ENCODE measurements around the gene TIMP3. TPM values are rescaled to one million over a fixed set of nuclear protein-coding genes. Genes with fewer than 3 reads are reported as not detected.

Gene TIMP3
- total and polyA plus RNA-seq, 2 donors (not counting 3 experiments of a cell fraction or from before 2014, with no cell fraction given) = 0.22 to 2.0 TPM

GRCh38 chr22:32791056-32791455 is 10.4 kb upstream of the TIMP3 start:
- CTCF ChIA-PET = no interaction called here
- H3K27ac ChIP-seq (ENCODE audit: insufficient read depth, low read depth, low read length) = no peak overlapping the region
- no peak for DNase-seq (ENCODE audit: low read depth, low spot score)
- no peaks in the 10 kb centered on the region for H3K27me3 ChIP-seq (ENCODE audit: control insufficient read depth in 2 of 2, insufficient read depth in 2 of 2, low read length in 2 of 2)
- H4K20me1 ChIP-seq (replicated peaks; ENCODE audit: control insufficient read depth, extremely low read depth, insufficient read depth, low read length) = no peaks in the 10 kb centered on the region
- no peaks in the 10 kb centered on the region for H3K36me3 ChIP-seq (ENCODE audit: control insufficient read depth in 2 of 2, extremely low read depth in 1 of 2, insufficient read depth in 2 of 2, low read length in 2 of 2)
- H3K9me1 ChIP-seq (replicated peaks; ENCODE audit: control insufficient read depth, extremely low read depth, insufficient read depth, low read length) = no peaks in the 10 kb centered on the region
- no peak overlapping the region for H2AFZ ChIP-seq (ENCODE audit: low read depth, low read length)
- TF ChIP-seq POLR2A (IDR thresholded peaks at IDR 0.05; ENCODE audit: low read depth, low read length) (no peak), MYC (IDR thresholded peaks at IDR 0.05; ENCODE audit: low read depth, low read length) (no peak), GATA2 (IDR thresholded peaks at IDR 0.05; ENCODE audit: insufficient read depth, insufficient read length, low read depth, low read length) (no peak)
- BruUV-seq (replicated peaks) = no TSS peak
- intact Hi-C loops (cut with micrococcal nuclease) = no loop called here
- H3K79me2 ChIP-seq (ENCODE audit: control insufficient read depth, insufficient read depth, low read length) = no peaks in the 10 kb centered on the region
- no peak for FAIRE-seq
- no peak overlapping the region for H3K4me2 ChIP-seq (ENCODE audit: insufficient read depth, low read length)
- dilution Hi-C loops (cut with MboI; ENCODE audit: extremely low pct_ligation_motif_present, low sequenced_read_pairs) = no loop called here
- H3K4me1 ChIP-seq (ENCODE audit: control insufficient read depth, extremely low read depth, insufficient read depth, low read length) = no peaks in the 10 kb centered on the region
- no peak overlapping the region for H3K9ac ChIP-seq (replicated peaks; ENCODE audit: extremely low read depth, insufficient read depth, low read length)
- no peaks in the 10 kb centered on the region for H3K9me3 ChIP-seq (replicated peaks; ENCODE audit: control insufficient read depth, insufficient read depth, low read length)
- POLR2A ChIA-PET = no interaction called here
- H3K4me3 ChIP-seq (replicated peaks in 1 of 3; ENCODE audit: insufficient read depth in 1 of 3, low read depth in 1 of 3, low read length in 3 of 3) = no peak overlapping the region

GRCh38 chr22:32791485-32791884 is 10.0 kb upstream of the TIMP3 start:
- DNase-seq (ENCODE audit: low read depth, low spot score) (no peak), FAIRE-seq (no peak)
- no peak overlapping the region for H3K27ac ChIP-seq (ENCODE audit: insufficient read depth, low read depth, low read length)
- ChIA-PET POLR2A (no interaction called here), CTCF (no interaction called here)
- no peaks in the 10 kb centered on the region for H3K9me3 ChIP-seq (replicated peaks; ENCODE audit: control insufficient read depth, insufficient read depth, low read length)
- no peak overlapping the region for H2AFZ ChIP-seq (ENCODE audit: low read depth, low read length)
- H3K4me1 ChIP-seq (ENCODE audit: control insufficient read depth, extremely low read depth, insufficient read depth, low read length) = no peaks in the 10 kb centered on the region
- intact Hi-C loops (cut with micrococcal nuclease) = no loop called here
- dilution Hi-C loops (cut with MboI; ENCODE audit: extremely low pct_ligation_motif_present, low sequenced_read_pairs) = no loop called here
- no peaks in the 10 kb centered on the region for H3K27me3 ChIP-seq (ENCODE audit: control insufficient read depth in 2 of 2, insufficient read depth in 2 of 2, low read length in 2 of 2)
- no peaks in the 10 kb centered on the region for H3K9me1 ChIP-seq (replicated peaks; ENCODE audit: control insufficient read depth, extremely low read depth, insufficient read depth, low read length)
- no peak overlapping the region for H3K4me2 ChIP-seq (ENCODE audit: insufficient read depth, low read length)
- no peaks in the 10 kb centered on the region for H3K79me2 ChIP-seq (ENCODE audit: control insufficient read depth, insufficient read depth, low read length)
- H3K4me3 ChIP-seq (replicated peaks in 1 of 3; ENCODE audit: insufficient read depth in 1 of 3, low read depth in 1 of 3, low read length in 3 of 3) = no peak overlapping the region
- no TSS peak for BruUV-seq (replicated peaks)
- no peak for TF ChIP-seq POLR2A (IDR thresholded peaks at IDR 0.05; ENCODE audit: low read depth, low read length)
- TF ChIP-seq POLR2AphosphoS5 (IDR thresholded peaks at IDR 0.05; ENCODE audit: insufficient read depth, low read depth, low read length) = no peak
- no peak for TF ChIP-seq CTCF (IDR thresholded peaks at IDR 0.05; ENCODE audit: extremely low read depth in 1 of 2, insufficient read depth in 1 of 2, low read depth in 1 of 2, low read length in 2 of 2)
- no peak for TF ChIP-seq GATA2 (IDR thresholded peaks at IDR 0.05; ENCODE audit: insufficient read depth, insufficient read length, low read depth, low read length)
- TF ChIP-seq EZH2 (IDR thresholded peaks at IDR 0.05; ENCODE audit: borderline replicate concordance, low read depth, low read length, severe bottlenecking) = no peak
- TF ChIP-seq MAX (IDR thresholded peaks at IDR 0.05; ENCODE audit: insufficient read depth, insufficient read length) = no peak
- no peak for TF ChIP-seq FOS (IDR thresholded peaks at IDR 0.05; ENCODE audit: borderline replicate concordance, insufficient read depth, low read length)
- TF ChIP-seq MYC (IDR thresholded peaks at IDR 0.05; ENCODE audit: low read depth, low read length) = no peak
- no peak for TF ChIP-seq JUN (IDR thresholded peaks at IDR 0.05; ENCODE audit: borderline replicate concordance, insufficient read depth, insufficient read length, low read depth)
- H3K9ac ChIP-seq (replicated peaks; ENCODE audit: extremely low read depth, insufficient read depth, low read length) = no peak overlapping the region
- H4K20me1 ChIP-seq (replicated peaks; ENCODE audit: control insufficient read depth, extremely low read depth, insufficient read depth, low read length) = no peaks in the 10 kb centered on the region
- H3K36me3 ChIP-seq (ENCODE audit: control insufficient read depth in 2 of 2, extremely low read depth in 1 of 2, insufficient read depth in 2 of 2, low read length in 2 of 2) = no peaks in the 10 kb centered on the region
